ENCODE measurements around the gene B4GALT3. TPM values are rescaled to one million over a fixed set of nuclear protein-coding genes. Genes with fewer than 3 reads are reported as not detected.

Gene B4GALT3
- total and polyA plus RNA-seq, 2 of the 4 experiments (the other 2 are of a cell fraction): 19.9 to 36.0 TPM

DNA sequence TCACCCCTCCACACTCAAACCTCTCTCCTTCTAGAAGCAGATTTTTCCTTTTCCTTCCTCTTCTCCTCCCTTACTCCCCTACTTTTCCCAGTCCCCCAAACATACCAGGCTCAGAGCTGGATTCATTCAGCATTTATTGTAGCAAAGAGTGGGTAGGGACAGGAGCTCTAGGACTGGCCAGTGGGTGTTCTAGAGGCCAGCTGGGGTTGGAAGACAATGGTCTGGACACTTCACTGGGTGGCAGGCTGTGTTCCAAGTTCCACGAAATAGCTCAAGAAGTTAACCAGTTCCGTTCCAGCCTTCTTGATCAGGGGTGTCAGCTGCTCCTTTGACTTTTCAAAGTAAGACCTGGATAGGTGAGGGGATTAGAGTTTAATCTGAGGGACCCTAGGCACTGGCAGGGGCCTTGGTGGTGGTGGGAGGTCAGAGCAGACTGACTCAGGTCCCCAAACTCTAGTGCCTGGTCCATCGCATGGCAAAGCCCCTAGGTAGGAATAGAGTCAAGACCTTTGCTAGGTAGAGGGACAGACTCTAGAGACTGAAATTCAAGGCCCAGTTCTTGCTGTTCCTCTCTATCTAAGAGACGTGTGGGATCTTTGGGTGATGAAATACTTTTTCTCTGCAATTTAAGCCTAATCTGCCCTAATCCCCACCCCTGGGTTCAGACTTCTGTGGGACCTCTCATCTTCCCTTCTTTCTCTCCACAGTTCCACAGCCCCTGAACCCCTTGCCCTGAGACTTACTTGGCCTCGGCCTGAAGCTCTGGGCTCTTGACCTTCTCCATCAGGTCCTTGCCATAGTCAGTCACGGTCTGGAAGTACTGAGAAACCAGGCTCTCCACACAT, 45.1 kb upstream of the B4GALT3 start:
- ChIA-PET POLR2A (ENCODE audit: unreplicated experiment) (no interaction called here), CTCF (interaction anchor here (1.4 kb wide), 1 partner anchor 160 kb away, joined by 6 read pairs; no protein-coding TSS in a partner anchor)
- no peak overlapping the region for H3K56ac ChIP-seq (ENCODE audit: extremely low read depth, insufficient read depth, low read length)
- H3K18ac ChIP-seq (ENCODE audit: low read depth, low read length): no peak overlapping the region
- no peak overlapping the region for H3K9ac ChIP-seq (ENCODE audit: low read depth, low read length)
- DNase-seq: no peak
- no peak overlapping the region for H4K91ac ChIP-seq (ENCODE audit: insufficient read depth, low read depth, low read length)
- H2BK120ac ChIP-seq (ENCODE audit: low read depth, low read length): no peak overlapping the region
- H3K9me1 ChIP-seq (ENCODE audit: insufficient read depth, low read length): peaks cover 6% of the 10 kb centered on the region
- WGBS, 2 experiments (ENCODE audit: extremely low coverage in 2 of 2, insufficient read length in 1 of 2): 48% methylated on average over 2 of the region's 6 CpGs; no CpG with 5 or more reads in 1 of the 2 experiments
- no peak overlapping the region for H2BK15ac ChIP-seq (ENCODE audit: low read depth, low read length)
- in situ Hi-C loops (cut with MboI; ENCODE audit: low sequenced_read_pairs): no loop called here
- H2BK5ac ChIP-seq (ENCODE audit: low read depth, low read length, poor library complexity, severe bottlenecking): no peak overlapping the region
- no peak overlapping the region for H3K4me2 ChIP-seq (ENCODE audit: low read depth, low read length)
- no peaks in the 10 kb centered on the region for H3K36me3 ChIP-seq (ENCODE audit: control insufficient read depth, insufficient read depth, low read length)
- no peak overlapping the region for H4K8ac ChIP-seq (ENCODE audit: low read depth in 2 of 2, low read length in 2 of 2)
- TF ChIP-seq, protein P1, sequence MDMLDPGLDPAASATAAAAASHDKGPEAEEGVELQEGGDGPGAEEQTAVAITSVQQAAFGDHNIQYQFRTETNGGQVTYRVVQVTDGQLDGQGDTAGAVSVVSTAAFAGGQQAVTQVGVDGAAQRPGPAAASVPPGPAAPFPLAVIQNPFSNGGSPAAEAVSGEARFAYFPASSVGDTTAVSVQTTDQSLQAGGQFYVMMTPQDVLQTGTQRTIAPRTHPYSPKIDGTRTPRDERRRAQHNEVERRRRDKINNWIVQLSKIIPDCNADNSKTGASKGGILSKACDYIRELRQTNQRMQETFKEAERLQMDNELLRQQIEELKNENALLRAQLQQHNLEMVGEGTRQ (IDR thresholded peaks at IDR 0.05; ENCODE audit: low read depth, low read length): no peak
- TF ChIP-seq ELK1 (IDR thresholded peaks at IDR 0.05; ENCODE audit: borderline replicate concordance, low read depth, low read length) (no peak), MAFK (IDR thresholded peaks at IDR 0.05; ENCODE audit: low read depth, low read length) (no peak), POLR2A (IDR thresholded peaks at IDR 0.05; ENCODE audit: low read depth, low read length) (no peak), BHLHE40 (IDR thresholded peaks at IDR 0.05; ENCODE audit: low read depth, low read length) (no peak), NFE2L2 (IDR thresholded peaks at IDR 0.05; ENCODE audit: low read depth, low read length) (no peak), MAZ (IDR thresholded peaks at IDR 0.05; ENCODE audit: borderline replicate concordance, low read depth, low read length) (no peak), CHD1 (IDR thresholded peaks at IDR 0.05; ENCODE audit: low read depth, low read length) (no peak), SMC3 (IDR thresholded peaks at IDR 0.05; ENCODE audit: low read depth, low read length) (no peak), FOS (IDR thresholded peaks at IDR 0.05; ENCODE audit: low read depth, low read length) (no peak), RCOR1 (IDR thresholded peaks at IDR 0.05; ENCODE audit: insufficient replicate concordance, low read length) (no peak), RAD21 (IDR thresholded peaks at IDR 0.05; ENCODE audit: low read length) (no peak), RFX5 (IDR thresholded peaks at IDR 0.05; ENCODE audit: low read depth, low read length) (no peak)
- TF ChIP-seq, protein P2, sequence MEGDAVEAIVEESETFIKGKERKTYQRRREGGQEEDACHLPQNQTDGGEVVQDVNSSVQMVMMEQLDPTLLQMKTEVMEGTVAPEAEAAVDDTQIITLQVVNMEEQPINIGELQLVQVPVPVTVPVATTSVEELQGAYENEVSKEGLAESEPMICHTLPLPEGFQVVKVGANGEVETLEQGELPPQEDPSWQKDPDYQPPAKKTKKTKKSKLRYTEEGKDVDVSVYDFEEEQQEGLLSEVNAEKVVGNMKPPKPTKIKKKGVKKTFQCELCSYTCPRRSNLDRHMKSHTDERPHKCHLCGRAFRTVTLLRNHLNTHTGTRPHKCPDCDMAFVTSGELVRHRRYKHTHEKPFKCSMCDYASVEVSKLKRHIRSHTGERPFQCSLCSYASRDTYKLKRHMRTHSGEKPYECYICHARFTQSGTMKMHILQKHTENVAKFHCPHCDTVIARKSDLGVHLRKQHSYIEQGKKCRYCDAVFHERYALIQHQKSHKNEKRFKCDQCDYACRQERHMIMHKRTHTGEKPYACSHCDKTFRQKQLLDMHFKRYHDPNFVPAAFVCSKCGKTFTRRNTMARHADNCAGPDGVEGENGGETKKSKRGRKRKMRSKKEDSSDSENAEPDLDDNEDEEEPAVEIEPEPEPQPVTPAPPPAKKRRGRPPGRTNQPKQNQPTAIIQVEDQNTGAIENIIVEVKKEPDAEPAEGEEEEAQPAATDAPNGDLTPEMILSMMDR (conservative IDR thresholded peaks at IDR 0.05; ENCODE audit: low read depth, low read length): no peak
- H3K27me3 ChIP-seq (ENCODE audit: control insufficient read depth, insufficient read depth, low read length): no peaks in the 10 kb centered on the region; the same call in 1 of the 2 replicates
- no TSS peak for BruUV-seq (replicated peaks)
- H3K4ac ChIP-seq (ENCODE audit: low read depth, low read length): no peak overlapping the region
- no peaks in the 10 kb centered on the region for H3K9me3 ChIP-seq (ENCODE audit: control insufficient read depth, insufficient read depth, low read length)
- no peak overlapping the region for H2AFZ ChIP-seq (replicated peaks; ENCODE audit: low read length, poor library complexity)
- H4K5ac ChIP-seq (ENCODE audit: low read depth, low read length): no peak overlapping the region
- no peak overlapping the region for H3K14ac ChIP-seq (replicated peaks; ENCODE audit: low read depth, low read length)
- intact Hi-C loops (cut with micrococcal nuclease): no loop called here
- H3K23ac ChIP-seq (ENCODE audit: low read depth, low read length): no peak overlapping the region
- no peak overlapping the region for H2AK9ac ChIP-seq (replicated peaks; ENCODE audit: low read depth, low read length, poor library complexity)
- dilution Hi-C loops (cut with HindIII; ENCODE audit: low sequenced_read_pairs, unreplicated experiment): no loop called here
- ATAC-seq (ENCODE audit: low read depth): no peak
- no peaks in the 10 kb centered on the region for H4K20me1 ChIP-seq (ENCODE audit: insufficient read depth, low read length)
- peaks cover 9 to 14% of the 10 kb centered on the region in 2 experiments; a peak in 3 of 4 replicates for H3K79me1 ChIP-seq (ENCODE audit: low read depth in 1 of 2, low read length in 2 of 2)
- H2BK20ac ChIP-seq (ENCODE audit: low read depth, low read length): no peak overlapping the region
- peaks cover 13% of the 10 kb centered on the region for H3K4me1 ChIP-seq (ENCODE audit: control insufficient read depth, insufficient read depth, low read length)
- H2AK5ac ChIP-seq (ENCODE audit: low read depth, low read length): no peak overlapping the region
- no peak overlapping the region for H3K4me3 ChIP-seq (ENCODE audit: insufficient read depth, low read depth, low read length)
- no peak overlapping the region for H3K27ac ChIP-seq (ENCODE audit: insufficient read depth, low read length)

Measured in IMR-90 (cell line).